GM12891 (cell line): Measurements from ENCODE around the gene UTP15.

ENCODE experiments used
- PAX5 ChIP-seq: IDR thresholded peaks from 2 replicates; pipeline ENCODE4 v1.6.1; 2011; ENCODE audit warnings: low read length, moderate library complexity, mild to moderate bottlenecking; ENCODE audit not compliant: insufficient read depth, severe bottlenecking
- POLR2A ChIP-seq: IDR thresholded peaks from 2 replicates; pipeline ENCODE4 v1.6.1; 2011; ENCODE audit warnings: low read depth, low read length, control low read depth
- POLR2AphosphoS5 ChIP-seq: IDR thresholded peaks from 2 replicates; pipeline ENCODE4 v1.6.1; 2011; ENCODE audit warnings: low read depth, low read length, control low read depth
- SPI1 ChIP-seq: IDR thresholded peaks from 2 replicates; pipeline ENCODE4 v1.6.1; 2011; ENCODE audit warnings: low read depth, low read length, control low read depth

DNA sequence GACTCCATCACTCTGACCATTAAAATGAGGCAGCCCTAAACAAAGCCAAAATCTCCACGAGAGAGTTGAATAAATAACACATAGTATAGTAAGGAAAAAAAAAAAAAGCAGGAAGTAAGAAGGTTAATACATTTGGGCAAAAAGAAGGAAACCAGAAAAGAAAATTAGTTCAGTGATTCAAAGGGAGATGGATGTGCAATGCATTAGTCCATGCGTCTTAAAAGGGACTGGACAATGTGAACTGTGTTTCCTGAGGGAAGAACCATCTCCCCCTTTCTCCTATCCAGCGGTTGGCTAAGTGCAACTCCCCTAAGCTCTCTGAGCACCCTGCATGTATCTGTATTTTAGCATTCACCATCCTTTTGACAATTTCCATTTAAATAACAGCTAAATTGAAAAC is 1.5 kb upstream of the UTP15 start:
- no peak for TF ChIP-seq POLR2A
- no peak for TF ChIP-seq PAX5
- no peak for TF ChIP-seq SPI1
- no peak for TF ChIP-seq POLR2AphosphoS5
